Lower leg skin (tissue), 4 donors: ENCODE results near the gene DNAI1. TPM values are rescaled to one million over a fixed set of nuclear protein-coding genes. Genes with fewer than 3 reads are reported as not detected.

ENCODE experiments used
- DNase-seq, 2 donors: peaks; one replicate each; pipeline ENCODE4 v3.0.0-alpha.2; 2019; ENCODE audit warnings: low spot score in 2 of 2
- H3K4me3 ChIP-seq: fragments of 200-600 bp; sonication (generic); 2 replicates; pipeline ENCODE4 v1.5.1; 2017; ENCODE audit warnings: mild to moderate bottlenecking, low read depth; ENCODE audit not compliant: poor library complexity, severe bottlenecking
- CTCF ChIP-seq, 3 donors: fragments of 450-650 bp; IDR thresholded peaks; one replicate each; pipeline ENCODE4 v1.5.1; 2016; ENCODE audit warnings: antibody characterized with exemption in 3 of 3, mild to moderate bottlenecking in 3 of 3, moderate library complexity in 2 of 3
- POLR2A ChIP-seq, 2 donors: fragments of 450-650 bp; IDR thresholded peaks; one replicate each; pipeline ENCODE4 v1.6.1; 2016 to 2017; ENCODE audit warnings: antibody characterized with exemption in 2 of 2, mild to moderate bottlenecking in 1 of 2, moderate library complexity in 1 of 2
- WGBS, 2 donors: methylation state at CpG; one replicate each; pipeline ENCODE4 v1.1.5; 2018; 5-methylcytosine and 5-hydroxymethylcytosine counted together
- intact Hi-C: fragments of 100-400 bp; cut with DNase I; formaldehyde crosslinking; loops from one replicate; pipeline ENCODE4 v1.15.0; 2023; ENCODE audit warnings: low total_unique reads
- total RNA-seq, 4 donors: library from RNA; depleted of rRNA; stranded (reverse); fragments of >200 nt; gene quantifications; one replicate each; pipeline ENCODE4 v1.1.0, GENCODE V29; 2016

DNAI1 gene
- total RNA-seq, 4 donors from 2014 or later, result not detected

GRCh38 chr9:34549407-34549732 lies 90.8 kb downstream of the DNAI1 start:
- peak in 1 of 2 donors; percentile 68 for DNase-seq
- no peak overlapping the region for H3K4me3 ChIP-seq
- TF ChIP-seq POLR2A (IDR thresholded peaks at IDR 0.05) (no peak), CTCF (IDR thresholded peaks at IDR 0.05) (no peak)
- WGBS, 2 donors, result 95 to 97% methylated on average over 5 of the region's 5 CpGs
- intact Hi-C loops, result no loop called here

DNA sequence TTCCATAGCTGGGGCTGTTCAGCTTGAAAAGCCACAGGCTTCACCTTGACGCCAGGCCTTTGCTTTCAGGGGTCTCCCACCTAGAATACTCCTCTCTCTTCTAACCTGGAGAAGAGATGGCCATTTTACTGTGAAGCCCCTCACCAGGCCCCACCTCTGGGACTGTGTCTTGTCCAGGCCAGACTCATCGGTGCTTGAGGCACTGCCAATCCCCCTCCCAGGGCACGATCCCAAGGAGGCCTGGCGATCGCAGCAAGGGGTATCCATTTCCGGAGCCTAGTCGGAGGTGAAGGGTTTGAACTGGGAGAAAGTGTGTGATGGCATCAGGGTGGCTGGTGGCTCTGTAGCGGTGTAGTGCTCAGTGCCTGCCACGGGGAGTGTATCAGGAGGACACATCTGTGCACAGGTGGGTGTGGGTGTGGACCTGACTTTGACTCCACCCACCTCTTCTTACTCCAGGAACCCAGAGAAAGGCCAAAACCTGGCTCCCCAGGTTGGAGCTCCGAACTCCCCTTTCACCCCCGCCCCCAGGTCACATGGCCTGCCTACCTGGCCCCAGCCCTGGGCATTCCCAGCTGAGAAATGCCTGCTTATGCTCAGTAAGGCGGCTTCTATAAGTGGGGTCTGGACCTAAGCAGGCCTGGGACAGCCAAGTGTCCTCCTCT lies 91.5 kb downstream of the DNAI1 start:
- TF ChIP-seq POLR2A (IDR thresholded peaks at IDR 0.05), result no peak
- no peak for TF ChIP-seq CTCF (IDR thresholded peaks at IDR 0.05)
- H3K4me3 ChIP-seq, result no peak overlapping the region
- intact Hi-C loops, result loop anchor here (5.0 kb wide), 1 partner anchor 42 kb away; no protein-coding TSS in a partner anchor
- DNase-seq, result peak in 1 of 2 donors; percentile 79
- WGBS, 2 donors, result 72 to 79% methylated on average over 12 of the region's 12 CpGs

GRCh38 chr9:34550681-34551270 lies 92.2 kb downstream of the DNAI1 start:
- DNase-seq, result peak in 1 of 2 donors; percentile 78
- no peak overlapping the region for H3K4me3 ChIP-seq
- TF ChIP-seq POLR2A (IDR thresholded peaks at IDR 0.05), result no peak
- no peak for TF ChIP-seq CTCF (IDR thresholded peaks at IDR 0.05)
- intact Hi-C loops, result loop anchor here (5.0 kb wide), 1 partner anchor 42 kb away; no protein-coding TSS in a partner anchor
- 73 to 90% methylated on average over 5 of the region's 5 CpGs for WGBS, 2 donors

DNA sequence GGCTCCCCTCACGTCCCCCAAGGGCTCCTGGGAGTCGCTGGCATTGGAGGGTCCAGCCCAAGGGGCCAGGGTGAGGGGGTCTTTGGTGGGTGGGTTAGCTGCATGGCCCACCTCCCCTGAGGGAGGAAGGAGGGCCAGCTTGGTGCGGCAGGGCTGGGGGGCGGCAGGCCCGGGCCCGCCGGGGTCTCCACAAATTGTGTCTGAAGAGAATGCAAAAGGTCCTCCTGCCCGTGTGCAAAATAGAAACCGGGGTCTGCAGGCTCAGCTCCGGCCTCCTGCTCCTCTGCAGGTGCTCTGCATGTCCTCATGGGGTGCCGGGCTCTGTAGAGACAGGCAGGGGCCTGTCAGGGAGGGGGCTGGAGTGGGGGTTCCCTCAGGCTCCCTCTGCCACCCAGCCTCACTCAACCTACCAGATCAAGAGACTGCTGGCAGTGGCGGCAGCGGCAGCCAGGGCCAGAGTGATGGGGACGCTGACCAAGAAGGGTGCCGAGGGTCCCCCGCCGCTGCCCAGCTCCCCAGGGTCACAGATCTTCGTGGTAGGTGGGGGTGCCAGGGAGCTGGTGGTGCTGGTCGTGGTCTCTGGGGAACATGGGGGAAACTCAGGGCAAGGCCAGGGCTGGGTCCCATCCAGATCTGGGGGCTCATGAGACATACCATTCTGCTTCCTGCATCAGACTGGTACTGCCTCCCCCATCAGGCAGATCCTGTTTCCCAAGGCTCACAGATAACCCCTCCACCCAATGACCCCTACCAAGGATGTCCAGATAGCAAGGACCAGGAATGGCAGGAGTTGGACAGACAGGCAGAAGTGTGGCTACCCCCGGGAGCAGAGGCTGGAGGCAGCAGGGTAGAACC lies 93.4 kb downstream of the DNAI1 start:
- WGBS, 2 donors, result 82 to 93% methylated on average over 11 to 20 of the region's 20 CpGs
- DNase-seq, result peak in 1 of 2 donors; percentile 80
- TF ChIP-seq POLR2A (IDR thresholded peaks at IDR 0.05), result no peak
- TF ChIP-seq CTCF (IDR thresholded peaks at IDR 0.05), result no peak
- H3K4me3 ChIP-seq, result no peak overlapping the region
- intact Hi-C loops, result loop anchor here (5.0 kb wide), 1 partner anchor 40 kb away; no protein-coding TSS in a partner anchor

- H3K4me3 ChIP-seq, result no peak overlapping the region
- TF ChIP-seq POLR2A (IDR thresholded peaks at IDR 0.05) (no peak), CTCF (IDR thresholded peaks at IDR 0.05) (no peak)
- 87 to 97% methylated on average over 13 of the region's 13 CpGs for WGBS, 2 donors
- no peak for DNase-seq
- intact Hi-C loops, result loop anchor here (5.0 kb wide), 1 partner anchor 40 kb away; no protein-coding TSS in a partner anchor
Measured at GRCh38 chr9:34552606-34552981, 94.0 kb downstream of the DNAI1 start.
